HEK293T (cell line): ENCODE measurements around the gene CHD2.

ENCODE experiments used
- CTBP1 ChIP-seq: fragments of 450-650 bp; IDR thresholded peaks from 2 replicates; pipeline ENCODE4 v1.6.1; 2016; ENCODE audit warnings: borderline replicate concordance
- ELF4 ChIP-seq: fragments of 450-650 bp; IDR thresholded peaks from 2 replicates; pipeline ENCODE4 v1.6.1; 2017; ENCODE audit warnings: antibody characterized with exemption
- FOXA1 ChIP-seq: fragments of 450-650 bp; IDR thresholded peaks from 2 replicates; pipeline ENCODE4 v1.6.1; 2016; ENCODE audit warnings: mild to moderate bottlenecking
- FOXK2 ChIP-seq: fragments of 450-650 bp; IDR thresholded peaks from 2 replicates; pipeline ENCODE4 v1.6.1; 2016; ENCODE audit warnings: mild to moderate bottlenecking
- FOXM1 ChIP-seq: fragments of 450-650 bp; IDR thresholded peaks from 2 replicates; pipeline ENCODE4 v1.6.1; 2017; ENCODE audit warnings: mild to moderate bottlenecking, borderline replicate concordance
- L3MBTL2 ChIP-seq: fragments of 450-650 bp; conservative IDR thresholded peaks from 2 replicates; pipeline ENCODE4 v1.6.1; 2016; ENCODE audit warnings: mild to moderate bottlenecking
- LEF1 ChIP-seq: fragments of 450-650 bp; IDR thresholded peaks from 2 replicates; pipeline ENCODE4 v1.6.1; 2017; ENCODE audit warnings: mild to moderate bottlenecking, borderline replicate concordance
- ZNF384 ChIP-seq: fragments of 450-650 bp; IDR thresholded peaks from 2 replicates; pipeline ENCODE4 v1.6.1; 2016

- TF ChIP-seq CTBP1, result no peak
- no peak for TF ChIP-seq FOXA1
- TF ChIP-seq FOXM1, result no peak
- TF ChIP-seq FOXK2, result no peak
- TF ChIP-seq ZNF384, result no peak
- TF ChIP-seq LEF1, result no peak
- TF ChIP-seq L3MBTL2, result no peak
- TF ChIP-seq ELF4, result no peak
Measured at GRCh38 chr15:92922418-92923002, 22.4 kb downstream of the CHD2 start.
